ENCODE measurements around the gene SLC41A3. TPM values are rescaled to one million over a fixed set of nuclear protein-coding genes. Genes with fewer than 3 reads are reported as not detected.

The SLC41A3 gene
- polyA plus RNA-seq, 3 donors, result 2.8 to 18.2 (median 13.6) TPM

DNA sequence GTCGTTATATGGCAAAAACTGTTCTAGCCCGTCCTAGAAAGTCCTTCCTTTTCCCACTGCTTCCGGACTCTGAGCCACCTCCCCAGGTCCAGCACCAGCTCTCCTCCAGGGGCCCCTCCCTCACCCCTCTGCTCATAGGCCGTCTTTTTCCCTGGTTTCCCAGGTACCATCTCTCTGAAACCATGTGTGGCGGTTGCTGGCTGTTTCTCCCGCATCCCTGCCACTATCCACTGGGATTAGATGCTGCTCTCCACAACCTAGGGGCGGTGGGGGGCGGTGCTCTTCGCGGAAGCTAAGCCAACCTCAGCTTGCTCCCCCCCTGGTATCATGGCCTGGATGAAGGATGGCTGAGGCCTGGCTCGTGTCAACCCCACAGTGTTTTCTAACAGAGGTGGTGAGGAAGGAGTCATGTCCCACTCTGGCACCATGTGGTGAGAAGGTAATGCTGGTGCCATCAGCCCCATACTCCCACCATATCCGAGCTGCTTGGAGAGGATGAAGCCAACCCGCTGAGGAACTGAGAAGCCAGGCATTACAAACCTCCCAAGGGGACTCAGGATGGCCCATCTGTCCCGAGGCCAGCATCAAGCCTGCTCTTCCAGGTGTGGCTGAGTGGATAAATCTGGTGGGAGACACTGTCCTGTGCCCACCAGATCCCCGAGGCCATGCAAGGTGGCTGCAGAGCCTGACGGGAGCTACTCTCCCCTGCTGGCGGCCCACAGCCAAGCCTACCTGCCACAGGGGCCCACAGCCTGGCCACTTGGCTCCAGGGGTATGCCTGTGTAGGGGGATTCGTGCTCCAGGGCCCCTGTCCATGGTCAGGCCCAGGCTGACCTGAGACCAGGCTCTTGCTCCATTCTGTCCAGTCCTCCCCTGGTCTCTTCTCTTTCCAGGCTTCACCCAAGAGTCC is 27.9 kb upstream of the SLC41A3 start:
- no peaks in the 10 kb centered on the region for H3K27me3 ChIP-seq (ENCODE audit: control insufficient read depth in 2 of 2, insufficient read depth in 2 of 2, low read length in 2 of 2)
- H3K9me3 ChIP-seq (replicated peaks in 1 of 2; ENCODE audit: control insufficient read depth in 1 of 2, insufficient read depth in 1 of 2, low read length in 2 of 2), result no peaks in the 10 kb centered on the region
- 89% methylated on average over 9 of the region's 18 CpGs for WGBS (ENCODE audit: insufficient coverage)
- no peak overlapping the region for H2AFZ ChIP-seq (ENCODE audit: insufficient read depth, low read depth, low read length, poor library complexity, severe bottlenecking)
- H3K79me2 ChIP-seq (ENCODE audit: insufficient read depth, low read length), result no peaks in the 10 kb centered on the region
- no peak overlapping the region for H3K4me2 ChIP-seq (replicated peaks; ENCODE audit: extremely low read depth, low read length, poor library complexity, severe bottlenecking)
- no peaks in the 10 kb centered on the region for H4K20me1 ChIP-seq (ENCODE audit: insufficient read depth, low read length)
- H3K9me3 Mint-ChIP-seq, result no peaks in the 10 kb centered on the region
- no peak overlapping the region for H3K4me3 ChIP-seq (replicated peaks in 1 of 3; ENCODE audit: low read depth in 2 of 3, low read length in 3 of 3)
- no peak overlapping the region for H3K4me3 Mint-ChIP-seq
- H3K27me3 Mint-ChIP-seq (ENCODE audit: low read depth in 3 of 3), result peaks cover 0 to 7% (median 6%) of the 10 kb centered on the region in 3 donors
- TF ChIP-seq, protein P1, sequence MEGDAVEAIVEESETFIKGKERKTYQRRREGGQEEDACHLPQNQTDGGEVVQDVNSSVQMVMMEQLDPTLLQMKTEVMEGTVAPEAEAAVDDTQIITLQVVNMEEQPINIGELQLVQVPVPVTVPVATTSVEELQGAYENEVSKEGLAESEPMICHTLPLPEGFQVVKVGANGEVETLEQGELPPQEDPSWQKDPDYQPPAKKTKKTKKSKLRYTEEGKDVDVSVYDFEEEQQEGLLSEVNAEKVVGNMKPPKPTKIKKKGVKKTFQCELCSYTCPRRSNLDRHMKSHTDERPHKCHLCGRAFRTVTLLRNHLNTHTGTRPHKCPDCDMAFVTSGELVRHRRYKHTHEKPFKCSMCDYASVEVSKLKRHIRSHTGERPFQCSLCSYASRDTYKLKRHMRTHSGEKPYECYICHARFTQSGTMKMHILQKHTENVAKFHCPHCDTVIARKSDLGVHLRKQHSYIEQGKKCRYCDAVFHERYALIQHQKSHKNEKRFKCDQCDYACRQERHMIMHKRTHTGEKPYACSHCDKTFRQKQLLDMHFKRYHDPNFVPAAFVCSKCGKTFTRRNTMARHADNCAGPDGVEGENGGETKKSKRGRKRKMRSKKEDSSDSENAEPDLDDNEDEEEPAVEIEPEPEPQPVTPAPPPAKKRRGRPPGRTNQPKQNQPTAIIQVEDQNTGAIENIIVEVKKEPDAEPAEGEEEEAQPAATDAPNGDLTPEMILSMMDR (IDR thresholded peaks at IDR 0.05), result no peak
- no peaks in the 10 kb centered on the region for H3K36me3 Mint-ChIP-seq
- H3K36me3 ChIP-seq (replicated peaks in 1 of 2; ENCODE audit: control insufficient read depth in 1 of 2, insufficient read depth in 2 of 2, low read length in 2 of 2), result no peaks in the 10 kb centered on the region
- no peaks in the 10 kb centered on the region for H3K4me1 Mint-ChIP-seq
- intact Hi-C loops (cut with micrococcal nuclease), result no loop called here
- H3K27ac Mint-ChIP-seq, result no peak overlapping the region
- H3K4me1 ChIP-seq (ENCODE audit: control insufficient read depth in 1 of 2, insufficient read depth in 2 of 2, low read length in 2 of 2), result no peaks in the 10 kb centered on the region
- DNase-seq, result no peak
- no peak overlapping the region for H3K27ac ChIP-seq (ENCODE audit: low read depth in 1 of 2, low read length in 2 of 2)
- H3K9ac ChIP-seq (ENCODE audit: insufficient read depth, low read length, poor library complexity, severe bottlenecking), result no peak overlapping the region

DNA sequence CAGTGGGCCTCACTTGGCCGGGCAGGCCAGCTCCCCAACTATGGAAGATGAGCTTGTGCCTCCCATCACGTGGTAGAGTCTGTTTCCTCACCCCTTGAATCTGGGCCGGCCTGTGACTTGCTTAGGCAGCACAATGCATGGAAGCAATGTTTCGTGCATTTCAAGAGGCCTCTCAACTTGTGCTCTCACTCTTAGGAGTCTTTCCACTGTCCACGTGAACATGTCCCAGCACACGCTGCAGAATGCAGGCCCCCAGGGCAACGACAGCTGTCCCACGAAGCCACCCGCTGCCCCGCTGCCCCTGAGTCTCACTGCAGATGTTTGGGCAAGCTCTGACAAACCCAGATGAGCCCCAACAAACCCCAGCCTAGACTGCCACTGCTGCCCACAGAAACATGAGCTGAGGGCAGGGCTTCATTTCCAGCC is 27.2 kb upstream of the SLC41A3 start:
- TF ChIP-seq, protein P1 (IDR thresholded peaks at IDR 0.05), result no peak
- Mint-ChIP-seq H3K4me3 (no peak overlapping the region), H3K27me3 (ENCODE audit: low read depth in 3 of 3) (peaks cover 0 to 9% (median 6%) of the 10 kb centered on the region in 3 donors), H3K27ac (no peak overlapping the region), H3K4me1 (no peaks in the 10 kb centered on the region), H3K9me3 (no peaks in the 10 kb centered on the region), H3K36me3 (no peaks in the 10 kb centered on the region)
- no peak for DNase-seq
- intact Hi-C loops (cut with micrococcal nuclease), result no loop called here
- H3K36me3 ChIP-seq (replicated peaks in 1 of 2; ENCODE audit: control insufficient read depth in 1 of 2, insufficient read depth in 2 of 2, low read length in 2 of 2), result no peaks in the 10 kb centered on the region
- H3K4me1 ChIP-seq (ENCODE audit: control insufficient read depth in 1 of 2, insufficient read depth in 2 of 2, low read length in 2 of 2), result no peaks in the 10 kb centered on the region
- H3K9ac ChIP-seq (ENCODE audit: insufficient read depth, low read length, poor library complexity, severe bottlenecking), result no peak overlapping the region
- no peak overlapping the region for H3K4me2 ChIP-seq (replicated peaks; ENCODE audit: extremely low read depth, low read length, poor library complexity, severe bottlenecking)
- no peaks in the 10 kb centered on the region for H3K27me3 ChIP-seq (ENCODE audit: control insufficient read depth in 2 of 2, insufficient read depth in 2 of 2, low read length in 2 of 2)
- H3K4me3 ChIP-seq (replicated peaks in 1 of 3; ENCODE audit: low read depth in 2 of 3, low read length in 3 of 3), result no peak overlapping the region
- no peak overlapping the region for H2AFZ ChIP-seq (ENCODE audit: insufficient read depth, low read depth, low read length, poor library complexity, severe bottlenecking)
- WGBS (ENCODE audit: insufficient coverage), result 96% methylated on average over 9 of the region's 10 CpGs
- H3K9me3 ChIP-seq (replicated peaks in 1 of 2; ENCODE audit: control insufficient read depth in 1 of 2, insufficient read depth in 1 of 2, low read length in 2 of 2), result no peaks in the 10 kb centered on the region
- no peak overlapping the region for H3K27ac ChIP-seq (ENCODE audit: low read depth in 1 of 2, low read length in 2 of 2)
- no peaks in the 10 kb centered on the region for H4K20me1 ChIP-seq (ENCODE audit: insufficient read depth, low read length)
- H3K79me2 ChIP-seq (ENCODE audit: insufficient read depth, low read length), result no peaks in the 10 kb centered on the region
